ENCODE results near the gene HCRTR1.

The HCRTR1 gene

DNA sequence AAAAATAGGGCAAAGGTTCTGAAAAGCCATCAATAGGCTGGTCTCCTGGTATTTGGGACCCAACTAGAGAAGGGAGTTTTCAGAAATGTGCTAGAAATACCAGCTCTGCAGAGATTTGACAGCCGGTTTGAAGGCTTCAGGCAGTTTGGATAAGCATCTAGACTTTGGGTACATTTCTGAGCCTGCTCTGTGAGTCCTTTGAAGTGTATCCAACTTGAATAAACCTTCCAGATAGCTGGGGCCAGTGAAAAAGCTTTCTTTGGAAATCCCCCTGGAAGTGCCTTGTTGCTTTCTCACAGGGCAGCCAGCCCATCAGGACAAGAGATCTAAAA, 33.6 kb downstream of the HCRTR1 start:
- no peaks in the 10 kb centered on the region for H3K27me3 ChIP-seq (ENCODE audit: control insufficient read depth, insufficient read depth, low read length)
- H3K4me1 ChIP-seq = peaks cover 6% of the 10 kb centered on the region
- H3K79me2 ChIP-seq = no peaks in the 10 kb centered on the region
- peak overlapping the region; percentile 46 for H3K4me2 ChIP-seq (ENCODE audit: low read length)
- H3K9ac ChIP-seq = no peak overlapping the region
- TF ChIP-seq, protein P1, sequence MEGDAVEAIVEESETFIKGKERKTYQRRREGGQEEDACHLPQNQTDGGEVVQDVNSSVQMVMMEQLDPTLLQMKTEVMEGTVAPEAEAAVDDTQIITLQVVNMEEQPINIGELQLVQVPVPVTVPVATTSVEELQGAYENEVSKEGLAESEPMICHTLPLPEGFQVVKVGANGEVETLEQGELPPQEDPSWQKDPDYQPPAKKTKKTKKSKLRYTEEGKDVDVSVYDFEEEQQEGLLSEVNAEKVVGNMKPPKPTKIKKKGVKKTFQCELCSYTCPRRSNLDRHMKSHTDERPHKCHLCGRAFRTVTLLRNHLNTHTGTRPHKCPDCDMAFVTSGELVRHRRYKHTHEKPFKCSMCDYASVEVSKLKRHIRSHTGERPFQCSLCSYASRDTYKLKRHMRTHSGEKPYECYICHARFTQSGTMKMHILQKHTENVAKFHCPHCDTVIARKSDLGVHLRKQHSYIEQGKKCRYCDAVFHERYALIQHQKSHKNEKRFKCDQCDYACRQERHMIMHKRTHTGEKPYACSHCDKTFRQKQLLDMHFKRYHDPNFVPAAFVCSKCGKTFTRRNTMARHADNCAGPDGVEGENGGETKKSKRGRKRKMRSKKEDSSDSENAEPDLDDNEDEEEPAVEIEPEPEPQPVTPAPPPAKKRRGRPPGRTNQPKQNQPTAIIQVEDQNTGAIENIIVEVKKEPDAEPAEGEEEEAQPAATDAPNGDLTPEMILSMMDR (IDR thresholded peaks at IDR 0.05) = no peak
- no peaks in the 10 kb centered on the region for H3K36me3 ChIP-seq (ENCODE audit: control insufficient read depth, insufficient read depth, low read length)
- H3K9me3 ChIP-seq (ENCODE audit: control insufficient read depth, low read length) = no peaks in the 10 kb centered on the region
- no peak overlapping the region for H3K4me3 ChIP-seq (ENCODE audit: low read depth, low read length)
- H3K27ac ChIP-seq = peak overlapping the region; percentile 54
- H2AFZ ChIP-seq = peak overlapping the region; percentile 66

DNA sequence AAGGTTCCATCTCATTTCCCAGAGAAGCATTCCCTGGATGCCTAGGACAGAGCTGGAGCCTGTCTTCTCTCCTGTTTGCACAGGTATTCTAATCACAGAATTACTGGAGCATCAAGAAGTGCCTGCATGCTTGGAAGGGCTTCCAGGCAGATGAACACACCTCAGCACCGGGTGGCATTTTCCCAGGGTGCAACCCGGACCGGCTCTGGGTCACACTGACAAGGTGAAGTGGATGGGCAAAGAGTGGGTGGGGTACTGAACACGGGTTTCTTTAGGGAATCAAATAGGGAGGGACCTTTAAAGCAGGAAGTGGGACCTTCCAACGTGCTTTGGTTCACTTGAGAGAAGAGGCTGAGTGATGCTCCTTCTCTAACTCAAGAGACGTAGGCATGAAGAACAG, 34.3 kb downstream of the HCRTR1 start:
- no peak overlapping the region for H3K4me3 ChIP-seq (ENCODE audit: low read depth, low read length)
- H3K79me2 ChIP-seq = no peaks in the 10 kb centered on the region
- H3K36me3 ChIP-seq (ENCODE audit: control insufficient read depth, insufficient read depth, low read length) = no peaks in the 10 kb centered on the region
- no peak overlapping the region for H2AFZ ChIP-seq
- H3K9me3 ChIP-seq (ENCODE audit: control insufficient read depth, low read length) = no peaks in the 10 kb centered on the region
- H3K27ac ChIP-seq = no peak overlapping the region
- TF ChIP-seq, protein P1 (IDR thresholded peaks at IDR 0.05) = no peak
- peaks cover 6% of the 10 kb centered on the region for H3K4me1 ChIP-seq
- no peak overlapping the region for H3K9ac ChIP-seq
- H3K4me2 ChIP-seq (ENCODE audit: low read length) = peak overlapping the region; percentile 46
- no peaks in the 10 kb centered on the region for H3K27me3 ChIP-seq (ENCODE audit: control insufficient read depth, insufficient read depth, low read length)

DNA sequence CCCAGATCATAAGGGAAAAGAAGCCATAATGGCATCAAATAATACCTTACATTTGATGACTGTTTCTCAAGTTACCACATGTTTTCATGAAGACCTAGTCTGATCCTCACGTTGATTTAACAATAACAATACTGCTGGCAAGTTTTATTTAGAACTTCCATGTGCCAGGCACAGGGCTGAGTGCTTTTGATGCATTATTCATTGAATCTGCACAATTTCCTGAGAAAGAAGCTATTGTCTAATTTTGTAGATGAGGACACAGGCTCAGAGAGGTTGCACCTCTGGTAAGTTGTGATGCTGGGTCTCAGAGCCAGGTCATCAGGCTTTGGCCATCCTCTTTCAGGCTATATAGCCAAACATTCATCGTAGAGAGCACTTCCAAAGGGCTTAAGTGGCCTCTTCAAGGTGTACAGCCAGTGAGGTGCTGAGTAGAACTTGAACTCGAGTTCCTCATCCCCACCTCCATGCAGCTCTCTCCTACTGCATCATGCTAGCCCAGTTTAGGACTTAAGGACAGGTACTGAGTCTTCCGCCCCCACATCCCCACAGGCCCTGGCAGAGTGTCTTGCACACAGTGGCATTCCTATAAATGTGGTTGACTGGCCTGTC, 35.5 kb downstream of the HCRTR1 start:
- no peaks in the 10 kb centered on the region for H3K36me3 ChIP-seq (ENCODE audit: control insufficient read depth, insufficient read depth, low read length)
- no peak overlapping the region for H3K4me2 ChIP-seq (ENCODE audit: low read length)
- no peak overlapping the region for H3K4me3 ChIP-seq (ENCODE audit: low read depth, low read length)
- no peaks in the 10 kb centered on the region for H3K79me2 ChIP-seq
- no peak overlapping the region for H3K9ac ChIP-seq
- no peak overlapping the region for H2AFZ ChIP-seq
- H3K27me3 ChIP-seq (ENCODE audit: control insufficient read depth, insufficient read depth, low read length) = no peaks in the 10 kb centered on the region
- TF ChIP-seq, protein P1 (IDR thresholded peaks at IDR 0.05) = no peak
- H3K4me1 ChIP-seq = peaks cover 6% of the 10 kb centered on the region
- no peak overlapping the region for H3K27ac ChIP-seq
- no peaks in the 10 kb centered on the region for H3K9me3 ChIP-seq (ENCODE audit: control insufficient read depth, low read length)

DNA sequence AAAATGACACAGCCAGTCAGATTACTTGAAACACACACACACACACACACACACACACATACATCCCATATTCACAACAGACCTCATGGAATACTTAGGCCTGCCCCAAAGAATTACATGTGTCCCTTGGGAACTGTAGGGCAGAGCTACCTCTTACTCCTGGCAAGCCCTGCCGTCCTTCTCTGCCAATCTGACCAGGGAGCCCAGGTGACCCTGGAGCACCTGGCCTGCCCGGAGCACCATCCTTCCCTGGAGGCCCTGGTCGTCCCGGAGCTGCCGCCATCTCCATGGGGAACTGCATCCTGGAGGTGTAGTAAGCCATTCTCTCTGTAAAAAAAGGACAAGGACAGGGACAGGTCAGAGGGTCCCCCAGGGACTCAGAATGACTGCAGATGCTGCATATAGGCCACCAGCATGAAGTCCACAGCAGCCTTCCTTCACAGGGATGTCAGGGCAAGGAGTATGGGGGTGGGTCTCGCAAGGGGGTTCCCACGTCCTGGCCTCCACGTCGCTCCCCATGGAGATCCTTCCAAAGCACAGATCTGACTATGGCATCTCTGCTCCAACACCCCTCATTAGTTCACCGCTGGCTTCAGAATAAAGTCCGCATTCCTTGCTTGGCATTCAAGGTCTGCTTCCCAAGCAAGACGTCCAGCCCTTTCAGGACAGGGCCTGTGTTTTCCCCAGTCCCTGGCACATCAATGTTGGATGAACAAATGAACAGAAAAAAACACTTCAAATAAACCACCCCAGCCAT, 36.4 kb downstream of the HCRTR1 start:
- Histone ChIP-seq H3K79me2 (no peaks in the 10 kb centered on the region), H2AFZ (no peak overlapping the region), H3K27ac (no peak overlapping the region), H3K36me3 (ENCODE audit: control insufficient read depth, insufficient read depth, low read length) (no peaks in the 10 kb centered on the region), H3K9ac (no peak overlapping the region), H3K4me1 (peaks cover 6% of the 10 kb centered on the region), H3K4me3 (ENCODE audit: low read depth, low read length) (no peak overlapping the region), H3K4me2 (ENCODE audit: low read length) (no peak overlapping the region), H3K27me3 (ENCODE audit: control insufficient read depth, insufficient read depth, low read length) (no peaks in the 10 kb centered on the region), H3K9me3 (ENCODE audit: control insufficient read depth, low read length) (no peaks in the 10 kb centered on the region)
- TF ChIP-seq, protein P1 (IDR thresholded peaks at IDR 0.05) = no peak

DNA sequence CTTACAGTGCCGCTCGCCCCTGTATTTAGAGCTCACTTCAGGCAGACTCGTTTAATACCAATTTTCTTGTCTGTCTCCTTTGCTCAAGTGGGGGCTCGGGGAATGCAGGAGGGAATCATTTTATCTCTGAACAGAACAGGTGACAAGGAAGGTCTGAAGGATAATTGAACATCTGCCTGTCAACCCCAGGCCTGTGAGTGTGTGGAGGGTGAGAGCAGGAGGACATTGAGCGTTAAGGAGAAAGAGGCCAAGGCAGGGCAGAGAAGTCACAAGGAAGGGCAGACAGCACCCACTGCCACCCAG, 36.9 kb downstream of the HCRTR1 start:
- Histone ChIP-seq H3K36me3 (ENCODE audit: control insufficient read depth, insufficient read depth, low read length) (no peaks in the 10 kb centered on the region), H3K4me3 (ENCODE audit: low read depth, low read length) (no peak overlapping the region), H3K9me3 (ENCODE audit: control insufficient read depth, low read length) (no peaks in the 10 kb centered on the region), H2AFZ (no peak overlapping the region), H3K4me2 (ENCODE audit: low read length) (no peak overlapping the region), H3K27me3 (ENCODE audit: control insufficient read depth, insufficient read depth, low read length) (no peaks in the 10 kb centered on the region), H3K4me1 (peaks cover 6% of the 10 kb centered on the region), H3K9ac (no peak overlapping the region), H3K27ac (no peak overlapping the region), H3K79me2 (no peaks in the 10 kb centered on the region)
- TF ChIP-seq, protein P1 (IDR thresholded peaks at IDR 0.05) = no peak

All from parathyroid adenoma (tissue), 2 donors.